ENCODE data around the gene RFC3.
"Not testable (repeated sequence)": the region's sequence is repeated elsewhere in the genome, so short reads cannot be mapped to it uniquely, and the experiment has no call there.

RFC3 gene, protein sequence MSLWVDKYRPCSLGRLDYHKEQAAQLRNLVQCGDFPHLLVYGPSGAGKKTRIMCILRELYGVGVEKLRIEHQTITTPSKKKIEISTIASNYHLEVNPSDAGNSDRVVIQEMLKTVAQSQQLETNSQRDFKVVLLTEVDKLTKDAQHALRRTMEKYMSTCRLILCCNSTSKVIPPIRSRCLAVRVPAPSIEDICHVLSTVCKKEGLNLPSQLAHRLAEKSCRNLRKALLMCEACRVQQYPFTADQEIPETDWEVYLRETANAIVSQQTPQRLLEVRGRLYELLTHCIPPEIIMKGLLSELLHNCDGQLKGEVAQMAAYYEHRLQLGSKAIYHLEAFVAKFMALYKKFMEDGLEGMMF

GRCh38 chr13:33817901-33818706, at the start of gene RFC3:
Gene RFC3 (plus strand): TSS chr13:33818149. CDS start chr13:33818179, 30 bp downstream.
- TF ChIP-seq CTCF (conservative IDR thresholded peaks at IDR 0.05; ENCODE audit: low read depth, low read length), result no peak
- peak within 1 kb of the TSS; percentile 87 for H3K4me3 ChIP-seq (ENCODE audit: low read length)
- DNase-seq (ENCODE audit: low read depth), result peak; percentile 85

DNA sequence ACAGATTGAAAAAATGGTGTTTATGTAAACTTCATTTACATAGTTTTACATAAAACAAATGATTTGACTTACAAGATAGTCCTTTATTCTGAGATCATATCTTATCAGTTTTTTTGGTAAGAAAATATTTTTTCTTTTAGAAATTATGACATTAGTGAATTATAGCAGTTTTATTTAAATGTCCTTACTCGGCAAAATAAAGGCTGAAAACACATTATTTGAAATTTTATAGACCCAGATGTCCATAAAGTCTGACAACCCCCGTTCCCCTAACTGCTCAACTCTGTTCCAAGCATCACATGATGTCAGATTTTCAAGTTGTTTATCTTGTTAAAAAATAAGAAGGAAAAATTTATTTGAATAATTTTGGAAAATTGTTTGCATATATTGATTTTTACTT, 46.7 kb upstream of the RFC3 start:
- DNase-seq (ENCODE audit: low read depth), result no peak
- H3K4me3 ChIP-seq (ENCODE audit: low read length), result no peak overlapping the region
- no peak for TF ChIP-seq CTCF (conservative IDR thresholded peaks at IDR 0.05; ENCODE audit: low read depth, low read length)

- no peak for DNase-seq (ENCODE audit: low read depth)
- TF ChIP-seq CTCF (conservative IDR thresholded peaks at IDR 0.05; ENCODE audit: low read depth, low read length), result no peak
- no peak overlapping the region for H3K4me3 ChIP-seq (ENCODE audit: low read length)
Observed at GRCh38 chr13:33773790-33774462, 44.0 kb upstream of the RFC3 start.

DNA sequence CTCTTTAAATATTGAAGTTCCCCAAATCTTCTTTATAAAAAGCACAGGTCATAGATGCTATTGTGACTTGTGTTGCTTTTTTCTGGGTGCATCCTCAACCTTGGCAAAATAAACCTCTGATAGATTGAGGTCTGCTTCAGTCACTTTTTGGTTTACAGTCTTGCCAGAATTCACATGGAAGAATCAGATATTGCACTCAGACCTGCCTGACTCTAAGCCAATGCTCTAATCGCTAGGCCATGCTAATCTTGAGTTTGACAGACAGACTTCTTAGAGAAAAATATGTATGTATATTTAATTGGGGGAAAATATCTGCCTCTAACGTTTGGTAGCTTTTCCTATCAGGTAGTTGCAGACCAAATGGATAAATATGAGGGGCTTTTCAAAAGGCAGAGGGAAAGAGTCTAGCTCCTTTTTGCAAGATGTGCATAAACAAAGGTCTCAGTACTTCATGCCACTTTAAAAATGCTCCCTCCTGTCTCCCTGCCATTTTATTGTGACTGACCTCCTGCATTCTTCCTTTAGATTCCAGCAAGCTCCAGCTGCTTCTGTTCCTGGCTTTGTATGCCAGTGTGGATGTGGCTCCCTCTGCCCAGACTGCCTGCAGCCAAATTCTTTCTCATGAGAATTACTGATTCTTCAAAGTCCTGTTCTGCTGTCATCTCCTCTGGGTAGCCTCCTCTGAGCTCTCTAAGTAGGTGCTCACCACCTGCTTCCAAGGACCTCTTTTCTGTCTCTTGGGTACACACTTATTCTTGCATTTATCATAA, 42.4 kb upstream of the RFC3 start:
- TF ChIP-seq CTCF (conservative IDR thresholded peaks at IDR 0.05; ENCODE audit: low read depth, low read length), result no peak
- H3K4me3 ChIP-seq (ENCODE audit: low read length), result no peak overlapping the region
- no peak for DNase-seq (ENCODE audit: low read depth)

DNA sequence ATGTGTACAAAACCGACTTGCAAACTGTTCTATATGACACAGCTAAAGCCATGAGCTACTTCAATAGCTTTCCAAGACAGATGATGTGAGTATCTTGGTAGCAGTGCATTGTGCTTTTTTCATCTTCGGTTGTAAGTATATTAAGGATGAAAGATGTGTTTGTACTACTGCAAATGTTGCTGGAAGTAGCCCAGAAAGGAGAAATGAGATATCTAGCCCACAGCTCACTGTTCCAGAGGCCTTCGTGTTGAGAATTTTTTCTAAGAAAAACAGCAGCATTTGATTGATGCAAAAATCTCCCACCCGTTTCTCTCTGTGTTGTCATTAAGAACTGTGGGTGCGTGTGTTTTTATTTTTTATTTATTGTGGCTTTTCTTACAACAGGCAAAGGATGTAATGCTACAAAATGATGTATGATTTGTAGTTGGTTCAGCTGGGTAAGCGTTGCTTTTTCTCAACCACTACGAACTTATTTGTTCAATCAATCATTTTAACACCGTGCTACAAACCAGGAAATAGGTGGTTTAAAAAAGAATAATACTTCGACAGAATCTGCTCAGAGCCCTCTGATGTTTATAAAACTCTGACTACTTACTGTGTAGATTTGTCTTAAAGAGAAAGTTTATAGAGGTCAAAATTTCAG, 41.6 kb upstream of the RFC3 start:
- TF ChIP-seq CTCF (conservative IDR thresholded peaks at IDR 0.05; ENCODE audit: low read depth, low read length), result no peak
- DNase-seq (ENCODE audit: low read depth), result no peak
- no peak overlapping the region for H3K4me3 ChIP-seq (ENCODE audit: low read length)

- TF ChIP-seq CTCF (conservative IDR thresholded peaks at IDR 0.05; ENCODE audit: low read depth, low read length), result no peak
- H3K4me3 ChIP-seq (ENCODE audit: low read length), result no peak overlapping the region
- no peak for DNase-seq (ENCODE audit: low read depth)
Observed at GRCh38 chr13:33782631-33783030, 35.3 kb upstream of the RFC3 start.

DNA sequence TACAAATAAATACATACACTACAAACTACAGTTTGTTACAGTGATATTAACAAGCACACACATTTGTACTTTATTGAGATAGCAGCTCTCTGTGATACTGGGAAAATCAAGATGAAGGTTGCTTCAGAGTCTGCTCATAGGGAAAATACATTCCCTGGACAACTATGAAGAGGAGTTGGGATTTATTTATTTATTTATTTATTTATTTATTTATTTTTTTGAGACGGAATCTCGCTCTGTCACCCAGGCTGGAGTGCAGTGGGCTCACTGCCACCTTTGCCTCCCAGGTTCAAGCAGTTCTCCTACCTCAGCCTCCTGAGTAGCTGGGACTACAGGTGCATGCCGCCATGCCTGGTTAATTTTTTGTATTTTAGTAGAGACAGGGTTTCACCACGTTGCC, 34.7 kb upstream of the RFC3 start:
- H3K4me3 ChIP-seq (ENCODE audit: low read length); DNase-seq (ENCODE audit: low read depth): not testable (repeated sequence)

Data from retinal pigment epithelial cell (primary cell).